ENCODE measurements around the gene ADSL. TPM values are rescaled to one million over a fixed set of nuclear protein-coding genes. Genes with fewer than 3 reads are reported as not detected.

The ADSL gene
- total RNA-seq, 3 donors from 2014 or later (not counting 1 experiment from before 2014, with no cell fraction given): 31.3 to 49.8 (median 41.2) TPM

GRCh38 chr22:40425082-40425481 lies 78.8 kb downstream of the ADSL start:
- H3K36me3 ChIP-seq (ENCODE audit: control insufficient read depth, insufficient read depth, low read length): peaks cover 96% of the 10 kb centered on the region
- DNase-seq: no peak
- H3K4me1 Mint-ChIP-seq: peaks cover 6 to 40% of the 10 kb centered on the region in 2 donors
- no peak overlapping the region for H3K4me3 Mint-ChIP-seq
- no peak for TF ChIP-seq CTCF (IDR thresholded peaks at IDR 0.05)
- intact Hi-C loops (cut with micrococcal nuclease): no loop called here
- peaks cover 11% of the 10 kb centered on the region for H3K36me3 Mint-ChIP-seq
- H3K9me3 Mint-ChIP-seq: no peaks in the 10 kb centered on the region
- H3K4me3 ChIP-seq (ENCODE audit: low read length): no peak overlapping the region
- no peaks in the 10 kb centered on the region for H3K9me3 ChIP-seq (ENCODE audit: control insufficient read depth, insufficient read depth, low read length)
- H3K27ac Mint-ChIP-seq: no peak overlapping the region
- no peak for ATAC-seq
- no peaks in the 10 kb centered on the region for H3K27me3 ChIP-seq (ENCODE audit: control insufficient read depth, insufficient read depth, low read length)
- H3K4me1 ChIP-seq (ENCODE audit: control insufficient read depth, insufficient read depth, low read length): no peaks in the 10 kb centered on the region
- 92% methylated on average over 5 of the region's 5 CpGs for WGBS (ENCODE audit: insufficient coverage)
- H3K27ac ChIP-seq (ENCODE audit: low read length): no peak overlapping the region
- no peaks in the 10 kb centered on the region for H3K27me3 Mint-ChIP-seq (ENCODE audit: low read depth in 2 of 2)

- H3K4me1 Mint-ChIP-seq: peaks cover 11 to 43% of the 10 kb centered on the region in 2 donors
- WGBS (ENCODE audit: insufficient coverage): 96% methylated on average over 9 of the region's 9 CpGs
Measured at GRCh38 chr22:40426594-40427333, 80.5 kb downstream of the ADSL start.

GRCh38 chr22:40428796-40429195 lies 82.5 kb downstream of the ADSL start:
- 97% methylated on average over 4 of the region's 4 CpGs for whole genome bisulfite sequencing (ENCODE audit: insufficient coverage)
- H3K9me3 ChIP-seq (ENCODE audit: control insufficient read depth, insufficient read depth, low read length): no peaks in the 10 kb centered on the region
- Mint-ChIP-seq H3K27me3 (ENCODE audit: low read depth in 2 of 2) (no peaks in the 10 kb centered on the region), H3K4me1 (peaks cover 11 to 32% of the 10 kb centered on the region in 2 donors), H3K9me3 (no peaks in the 10 kb centered on the region), H3K27ac (peak overlapping the region; percentile 34 to 62), H3K4me3 (no peak overlapping the region), H3K36me3 (peaks cover 18% of the 10 kb centered on the region)
- H3K4me3 ChIP-seq (ENCODE audit: low read length): no peak overlapping the region
- peaks cover 3% of the 10 kb centered on the region for H3K4me1 ChIP-seq (ENCODE audit: control insufficient read depth, insufficient read depth, low read length)
- ATAC-seq (no peak), DNase-seq (no peak)
- no peaks in the 10 kb centered on the region for H3K27me3 ChIP-seq (ENCODE audit: control insufficient read depth, insufficient read depth, low read length)
- TF ChIP-seq CTCF (IDR thresholded peaks at IDR 0.05): no peak
- peaks cover 81% of the 10 kb centered on the region for H3K36me3 ChIP-seq (ENCODE audit: control insufficient read depth, insufficient read depth, low read length)
- no peak overlapping the region for H3K27ac ChIP-seq (ENCODE audit: low read length)
- intact Hi-C loops (cut with micrococcal nuclease): no loop called here

More at GRCh38 chr22:40426594-40427333, 80.5 kb downstream of the ADSL start:
- Mint-ChIP-seq H3K9me3 (no peaks in the 10 kb centered on the region), H3K36me3 (peaks cover 18% of the 10 kb centered on the region), H3K27me3 (ENCODE audit: low read depth in 2 of 2) (no peaks in the 10 kb centered on the region), H3K4me3 (no peak overlapping the region), H3K27ac (peak overlapping the region in 1 of 2 donors; percentile 45)
- no peak overlapping the region for H3K27ac ChIP-seq (ENCODE audit: low read length)
- no peak for TF ChIP-seq CTCF (IDR thresholded peaks at IDR 0.05)
- intact Hi-C loops (cut with micrococcal nuclease): no loop called here
- no peaks in the 10 kb centered on the region for H3K9me3 ChIP-seq (ENCODE audit: control insufficient read depth, insufficient read depth, low read length)
- no peaks in the 10 kb centered on the region for H3K4me1 ChIP-seq (ENCODE audit: control insufficient read depth, insufficient read depth, low read length)
- peaks cover 90% of the 10 kb centered on the region for H3K36me3 ChIP-seq (ENCODE audit: control insufficient read depth, insufficient read depth, low read length)
- ATAC-seq: no peak
- no peaks in the 10 kb centered on the region for H3K27me3 ChIP-seq (ENCODE audit: control insufficient read depth, insufficient read depth, low read length)
- DNase-seq: no peak
- H3K4me3 ChIP-seq (ENCODE audit: low read length): no peak overlapping the region
